Measurements from ENCODE around the gene ROPN1. TPM values are rescaled to one million over a fixed set of nuclear protein-coding genes. Genes with fewer than 3 reads are reported as not detected.

Gene ROPN1
- total and polyA plus RNA-seq, 9 donors = 0.08 to 0.16 (median 0.13) TPM; not detected in 6

DNA sequence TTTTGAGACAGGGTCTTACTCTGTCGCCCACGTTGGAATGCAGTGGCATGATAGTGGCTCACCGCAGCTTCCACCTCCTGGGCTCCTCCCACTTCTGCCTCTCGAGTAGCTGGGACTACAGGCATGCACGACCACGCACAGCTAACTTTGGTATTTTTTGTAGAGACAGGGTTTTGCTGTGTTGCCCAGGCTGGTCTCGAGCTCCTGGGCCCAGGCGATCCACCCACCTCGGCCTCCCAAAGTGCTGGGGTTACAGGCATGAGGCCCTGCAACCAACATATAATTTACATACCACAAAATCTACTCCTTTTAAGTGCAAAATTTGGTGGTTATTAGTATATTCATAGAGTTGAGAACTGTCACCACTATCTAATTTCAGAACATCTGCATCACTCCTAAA is 62.6 kb downstream of the ROPN1 start:
- no peak for DNase-seq
- WGBS (ENCODE audit: insufficient coverage) = 100% methylated on average over 1 of the region's 9 CpGs

DNA sequence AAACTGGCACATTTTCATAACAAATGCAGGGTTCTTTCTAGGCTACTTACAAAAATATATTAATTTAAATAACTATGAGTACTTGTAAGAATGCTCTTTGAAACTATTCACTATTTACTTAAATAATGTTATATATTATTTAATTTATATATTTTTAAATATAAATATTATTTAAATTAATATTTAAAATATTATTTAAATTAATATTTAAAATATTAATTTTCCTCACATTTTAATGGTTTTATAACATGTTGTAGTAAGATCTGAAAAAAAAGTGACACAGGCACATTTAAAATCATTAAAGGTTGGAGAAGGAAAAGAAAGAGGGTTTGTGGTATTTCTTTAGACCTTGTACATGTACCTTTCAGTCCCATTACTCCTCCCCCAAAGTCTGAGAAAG is 65.5 kb downstream of the ROPN1 start:
- Histone ChIP-seq H3K27ac (ENCODE audit: low read length) (no peak overlapping the region), H3K27me3 (ENCODE audit: control insufficient read depth, insufficient read depth, low read length) (no peaks in the 10 kb centered on the region), H3K4me1 (ENCODE audit: control insufficient read depth, insufficient read depth, low read length) (no peaks in the 10 kb centered on the region), H3K4me3 (ENCODE audit: low read length) (no peak overlapping the region), H3K36me3 (ENCODE audit: control insufficient read depth, insufficient read depth, low read length) (peaks cover 9% of the 10 kb centered on the region), H3K9me3 (replicated peaks; ENCODE audit: control insufficient read depth, low read depth, low read length) (peaks cover 2% of the 10 kb centered on the region)
- DNase-seq = no peak

More for the DNA sequence above, 62.6 kb downstream of the ROPN1 start:
- Histone ChIP-seq H3K4me1 (ENCODE audit: control insufficient read depth, insufficient read depth, low read length) (no peaks in the 10 kb centered on the region), H3K4me3 (ENCODE audit: low read length) (no peak overlapping the region), H3K27me3 (ENCODE audit: control insufficient read depth, insufficient read depth, low read length) (no peaks in the 10 kb centered on the region), H3K36me3 (ENCODE audit: control insufficient read depth, insufficient read depth, low read length) (peaks cover 13% of the 10 kb centered on the region), H3K9me3 (replicated peaks; ENCODE audit: control insufficient read depth, low read depth, low read length) (no peaks in the 10 kb centered on the region), H3K27ac (ENCODE audit: low read length) (no peak overlapping the region)

DNA sequence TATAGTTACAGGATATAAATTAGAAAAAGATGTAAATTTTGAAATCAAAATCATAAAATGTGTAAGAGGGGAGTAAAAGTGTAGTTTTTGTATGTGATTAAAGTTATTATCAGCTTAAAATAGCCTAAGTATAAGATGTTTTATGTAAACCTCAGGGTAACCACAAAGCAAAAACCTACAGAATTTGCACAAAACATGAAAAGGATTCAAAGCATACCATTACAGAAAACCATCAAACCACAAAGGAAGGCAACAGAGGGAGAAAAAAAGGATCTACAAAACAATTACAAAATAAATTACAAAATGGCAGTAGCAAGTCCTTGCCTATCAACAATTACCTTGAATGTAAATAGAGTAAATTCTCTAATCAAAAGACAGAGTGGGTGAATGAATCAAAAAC is 71.1 kb downstream of the ROPN1 start:
- Histone ChIP-seq H3K4me1 (ENCODE audit: control insufficient read depth, insufficient read depth, low read length) (no peaks in the 10 kb centered on the region), H3K9me3 (replicated peaks; ENCODE audit: control insufficient read depth, low read depth, low read length) (peaks cover 9% of the 10 kb centered on the region), H3K27ac (ENCODE audit: low read length) (no peak overlapping the region), H3K36me3 (ENCODE audit: control insufficient read depth, insufficient read depth, low read length) (peaks cover 15% of the 10 kb centered on the region), H3K27me3 (ENCODE audit: control insufficient read depth, insufficient read depth, low read length) (no peaks in the 10 kb centered on the region), H3K4me3 (ENCODE audit: low read length) (no peak overlapping the region)
- DNase-seq = no peak

DNA sequence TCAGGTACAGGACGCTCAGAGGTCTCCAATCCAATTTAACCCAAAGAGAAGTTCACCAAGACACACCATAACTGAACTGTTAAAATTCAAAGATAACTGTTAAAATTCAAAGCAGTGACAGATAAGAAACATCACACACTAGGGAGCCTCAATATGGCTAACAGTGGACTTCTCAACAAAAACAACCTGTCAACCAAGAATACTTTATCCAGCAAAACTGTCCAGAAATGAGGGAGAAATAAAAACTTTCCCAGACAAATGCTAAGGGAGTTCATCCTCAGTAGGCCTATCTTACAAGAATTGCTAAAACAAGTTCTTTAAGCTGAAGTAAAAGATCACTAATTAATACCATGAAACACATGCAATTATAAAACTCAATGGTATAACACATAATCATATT is 71.5 kb downstream of the ROPN1 start:
- peaks cover 15% of the 10 kb centered on the region for H3K36me3 ChIP-seq (ENCODE audit: control insufficient read depth, insufficient read depth, low read length)
- H3K27ac ChIP-seq (ENCODE audit: low read length) = no peak overlapping the region
- WGBS (ENCODE audit: insufficient coverage) = no CpG with 5 or more reads among the region's 1 CpG
- no peak overlapping the region for H3K4me3 ChIP-seq (ENCODE audit: low read length)
- no peaks in the 10 kb centered on the region for H3K27me3 ChIP-seq (ENCODE audit: control insufficient read depth, insufficient read depth, low read length)
- peaks cover 9% of the 10 kb centered on the region for H3K9me3 ChIP-seq (replicated peaks; ENCODE audit: control insufficient read depth, low read depth, low read length)
- no peak for DNase-seq
- H3K4me1 ChIP-seq (ENCODE audit: control insufficient read depth, insufficient read depth, low read length) = no peaks in the 10 kb centered on the region

DNA sequence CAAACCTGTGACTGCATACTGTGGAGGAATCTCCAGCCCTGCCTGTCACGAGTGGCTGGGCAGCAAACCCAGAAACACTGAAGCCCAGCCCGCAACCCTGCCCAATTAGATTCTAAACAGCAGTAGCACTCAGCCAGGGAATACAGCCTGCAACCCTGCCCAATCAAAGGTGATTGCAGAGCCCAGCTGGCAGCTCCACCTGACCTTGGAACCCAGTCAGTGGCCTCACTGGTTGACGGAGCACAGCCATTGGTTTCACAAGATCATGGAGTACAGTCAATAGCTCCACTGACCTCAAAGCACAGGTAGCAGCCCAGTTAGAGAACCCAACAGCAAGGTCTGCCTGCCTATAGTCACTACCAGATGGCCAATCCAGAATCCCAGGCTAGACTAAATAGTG is 72.6 kb downstream of the ROPN1 start:
- WGBS (ENCODE audit: insufficient coverage) = 100% methylated on average over 3 of the region's 3 CpGs
- Histone ChIP-seq H3K36me3 (ENCODE audit: control insufficient read depth, insufficient read depth, low read length) (peaks cover 19% of the 10 kb centered on the region), H3K9me3 (replicated peaks; ENCODE audit: control insufficient read depth, low read depth, low read length) (peaks cover 9% of the 10 kb centered on the region), H3K4me1 (ENCODE audit: control insufficient read depth, insufficient read depth, low read length) (no peaks in the 10 kb centered on the region), H3K27ac (ENCODE audit: low read length) (no peak overlapping the region), H3K4me3 (ENCODE audit: low read length) (no peak overlapping the region), H3K27me3 (ENCODE audit: control insufficient read depth, insufficient read depth, low read length) (no peaks in the 10 kb centered on the region)
- no peak for DNase-seq

Other genes with a start within 250 kb of the ROPN1 start
- gene MYLK, start 107.8 kb downstream of the ROPN1 start, total RNA-seq = 28.2 TPM
- gene MYLK, start 107.8 kb downstream of the ROPN1 start, polyA plus RNA-seq (ENCODE audit: insufficient read depth in 1 of 8, insufficient read length in 8 of 8, low replicate concordance in 1 of 8) = 10 to 100 TPM; 16.4 to 34.5 (median 27.0) TPM
- 46.1 TPM for gene CCDC14, start 30.9 kb downstream of the ROPN1 start, total RNA-seq
- 10 to 100 TPM; 35.0 to 59.1 (median 51.1) TPM for gene CCDC14, start 30.9 kb downstream of the ROPN1 start, polyA plus RNA-seq (ENCODE audit: insufficient read depth in 1 of 8, insufficient read length in 8 of 8, low replicate concordance in 1 of 8)
- gene KALRN, start 41.2 kb upstream of the ROPN1 start, total RNA-seq = 9.0 TPM
- 1 to 10 TPM; 6.1 to 9.3 (median 7.0) TPM for gene KALRN, start 41.2 kb upstream of the ROPN1 start, polyA plus RNA-seq (ENCODE audit: insufficient read depth in 1 of 8, insufficient read length in 8 of 8, low replicate concordance in 1 of 8)